SH-SY5Y (cell line): Measurements from ENCODE around the gene GABARAP.

Experiments
- GATA2 ChIP-seq: IDR thresholded peaks from 2 replicates; pipeline ENCODE4 v1.6.1; 2011; ENCODE audit warnings: mild to moderate bottlenecking, low read depth, low read length
- GATA3 ChIP-seq: IDR thresholded peaks from 2 replicates; pipeline ENCODE4 v1.6.1; 2011; ENCODE audit warnings: low read depth, mild to moderate bottlenecking, low read length, moderate library complexity

- TF ChIP-seq GATA2 = 0 out of 2 replicates have a peak, but pooled peaks have one; percentile 19
- no peak for TF ChIP-seq GATA3
Observed at GRCh38 chr17:7237266-7237760, 4.9 kb downstream of the GABARAP start.
